SIG-M5 treated with dmso at 0.1 percent for 504 hours (cell line): Measurements from ENCODE around the gene OXT.
"Not testable (repeated sequence)": the region's sequence is repeated elsewhere in the genome, so short reads cannot be mapped to it uniquely, and the experiment has no call there.

Source experiments
- DNase-seq: peaks from one replicate; lab custom pipeline; 2025; ENCODE audit not compliant: unreplicated experiment; lab: John Stamatoyannopoulos, UW

OXT gene

GRCh38 chr20:3071610-3072529, at the start of gene OXT:
Gene OXT (plus strand): TSS chr20:3071620. CDS start chr20:3071656, 36 bp downstream.
- no peak for DNase-seq

DNA sequence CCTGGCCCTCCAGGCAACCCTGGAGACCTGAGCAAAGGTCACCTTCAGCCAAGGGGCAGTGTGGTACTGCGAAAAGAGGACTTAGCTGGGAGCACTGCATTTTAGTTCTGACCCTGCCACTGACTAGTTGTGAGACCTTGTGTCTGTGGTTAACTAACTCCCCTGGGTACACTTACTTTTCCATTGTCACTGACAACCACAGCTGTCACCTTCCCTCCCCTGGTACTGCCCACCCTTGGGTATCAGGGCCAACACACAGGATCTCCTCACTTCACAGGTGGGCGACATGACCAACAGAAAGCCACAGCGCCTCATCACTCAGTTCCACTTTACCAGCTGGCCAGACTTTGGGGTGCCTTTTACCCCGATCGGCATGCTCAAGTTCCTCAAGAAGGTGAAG, 49.6 kb upstream of the OXT start:
- no peak for DNase-seq

DNA sequence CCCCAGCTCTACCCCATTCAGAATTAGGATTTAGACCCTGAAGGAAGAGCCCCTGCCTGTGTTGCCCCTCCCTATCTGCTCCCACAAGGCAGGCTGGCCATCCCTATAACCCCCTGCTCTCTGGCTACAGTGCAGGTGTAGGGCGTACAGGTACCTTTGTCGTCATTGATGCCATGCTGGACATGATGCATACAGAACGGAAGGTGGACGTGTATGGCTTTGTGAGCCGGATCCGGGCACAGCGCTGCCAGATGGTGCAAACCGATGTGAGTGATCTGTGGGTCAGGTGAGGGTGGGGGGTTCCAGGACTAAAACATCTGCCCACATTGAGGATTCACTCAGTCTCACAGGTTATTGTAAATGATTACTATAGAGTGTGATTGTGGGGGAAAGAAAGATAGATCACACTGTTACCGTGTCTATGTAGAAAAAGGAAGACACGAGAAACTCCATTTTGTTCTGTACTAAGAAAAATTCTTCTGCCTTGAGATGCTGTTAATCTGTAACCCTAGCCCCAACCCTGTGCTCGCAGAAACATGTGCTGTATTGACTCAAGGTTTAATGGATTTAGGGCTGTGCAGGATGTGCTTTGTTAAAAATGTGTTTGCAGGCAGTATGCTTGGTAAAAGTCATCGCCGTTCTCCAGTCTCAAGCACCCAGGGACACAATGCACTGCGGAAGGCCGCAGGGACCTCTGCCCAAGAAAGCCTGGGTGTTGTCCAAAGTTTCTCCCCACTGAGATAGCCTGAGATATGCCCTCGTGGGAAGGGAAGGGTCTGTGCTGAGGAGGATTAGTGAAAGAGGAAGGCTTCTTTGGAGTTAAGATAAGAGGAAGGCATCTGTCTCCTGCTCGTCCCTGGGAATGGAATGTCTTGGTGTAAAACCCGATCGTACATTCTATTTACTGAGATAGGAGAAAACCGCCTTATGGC, 48.6 kb upstream of the OXT start:
- DNase-seq, result not testable (repeated sequence)

DNA sequence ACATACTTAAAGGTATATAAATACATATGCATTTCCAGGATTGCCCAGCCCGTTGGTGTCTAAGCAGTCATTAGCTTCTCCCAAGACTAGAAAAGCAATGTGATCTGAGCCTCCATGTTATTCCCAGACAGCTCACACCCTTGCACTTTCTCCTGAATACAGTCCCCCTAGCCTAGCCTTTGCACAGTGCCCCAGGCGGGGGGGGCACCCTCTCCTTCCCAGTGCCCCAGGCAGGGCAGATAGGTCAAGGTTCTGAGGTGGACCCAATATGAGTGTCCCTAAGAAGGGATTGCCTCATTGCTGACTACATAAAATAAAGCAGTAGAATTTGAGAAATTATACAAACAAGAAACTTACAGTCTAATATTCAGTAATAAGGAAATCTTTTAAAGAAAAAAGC, 43.4 kb upstream of the OXT start:
- DNase-seq, result no peak

GRCh38 chr20:3031524-3032147, 39.8 kb upstream of the OXT start:
- DNase-seq, result no peak

GRCh38 chr20:3032624-3033023, 38.8 kb upstream of the OXT start:
- no peak for DNase-seq

- no peak for DNase-seq
Observed at GRCh38 chr20:3037654-3038053, 33.8 kb upstream of the OXT start.

DNA sequence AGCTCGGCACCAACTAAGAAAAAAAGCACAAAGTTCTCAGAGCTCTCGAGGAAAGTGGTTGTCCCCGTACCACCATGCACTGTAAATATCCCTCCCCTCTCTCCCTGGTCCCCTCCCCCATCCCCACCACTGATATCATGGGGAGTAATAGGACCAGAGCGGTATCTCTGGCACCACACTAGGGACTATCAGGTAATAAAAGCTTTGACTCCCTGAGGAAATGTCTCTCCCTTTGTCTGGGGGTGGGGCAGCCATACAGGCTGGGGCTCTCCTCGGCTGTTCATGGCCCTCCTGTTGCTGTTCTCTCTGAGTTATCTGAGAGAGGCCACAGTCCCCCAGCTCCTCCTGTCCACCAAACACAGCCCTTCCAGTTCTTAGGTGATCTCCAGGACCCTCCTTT, 33.0 kb upstream of the OXT start:
- no peak for DNase-seq

GRCh38 chr20:3039426-3039825, 32.0 kb upstream of the OXT start:
- DNase-seq, result no peak

DNA sequence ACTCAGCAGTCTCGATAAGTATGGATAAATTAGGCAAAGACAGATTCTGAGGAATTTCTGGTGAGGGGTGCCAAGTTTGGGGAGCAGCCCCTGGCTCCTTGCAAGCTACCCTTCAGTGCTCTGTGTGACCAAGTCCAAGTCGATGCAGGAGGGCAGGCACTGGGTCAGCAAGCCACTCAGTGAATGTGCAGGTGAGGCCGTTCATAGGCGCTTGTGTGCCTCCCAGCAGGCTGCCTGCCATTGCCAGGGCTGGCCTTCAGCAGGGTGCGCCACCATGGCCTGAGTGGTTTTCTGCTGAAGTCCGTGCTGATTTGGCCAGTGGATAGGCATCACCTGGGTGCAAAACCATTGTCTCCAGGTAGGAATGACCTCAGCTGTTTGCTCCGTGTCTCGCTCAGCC, 31.3 kb upstream of the OXT start:
- no peak for DNase-seq

DNA sequence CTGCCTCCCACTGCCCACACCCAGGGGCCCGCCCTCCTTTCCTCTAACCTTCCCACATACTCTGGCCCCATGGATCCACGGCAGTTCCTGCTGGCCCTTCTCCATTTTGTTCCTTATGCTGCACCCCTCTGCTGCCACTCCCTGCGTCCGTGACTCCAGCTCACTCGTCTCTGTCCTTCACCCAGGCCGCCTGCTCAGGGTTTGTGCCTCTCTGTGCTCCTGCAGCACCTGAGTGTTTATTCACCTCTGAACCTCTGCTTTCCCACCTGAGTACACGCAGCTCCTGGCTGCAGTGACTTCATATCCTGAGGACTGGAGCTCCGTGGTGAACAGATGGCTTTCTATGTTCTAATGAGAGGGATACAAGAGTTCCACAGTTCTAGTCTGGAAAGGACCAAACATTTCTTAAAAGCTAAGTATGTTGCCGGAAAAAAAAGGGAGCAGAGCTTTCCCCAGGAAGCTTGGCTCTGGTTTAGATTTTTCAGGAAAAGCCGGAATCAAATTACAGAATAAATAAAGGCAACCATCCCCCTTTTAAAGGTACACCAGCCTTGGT, 29.5 kb upstream of the OXT start:
- no peak for DNase-seq

DNA sequence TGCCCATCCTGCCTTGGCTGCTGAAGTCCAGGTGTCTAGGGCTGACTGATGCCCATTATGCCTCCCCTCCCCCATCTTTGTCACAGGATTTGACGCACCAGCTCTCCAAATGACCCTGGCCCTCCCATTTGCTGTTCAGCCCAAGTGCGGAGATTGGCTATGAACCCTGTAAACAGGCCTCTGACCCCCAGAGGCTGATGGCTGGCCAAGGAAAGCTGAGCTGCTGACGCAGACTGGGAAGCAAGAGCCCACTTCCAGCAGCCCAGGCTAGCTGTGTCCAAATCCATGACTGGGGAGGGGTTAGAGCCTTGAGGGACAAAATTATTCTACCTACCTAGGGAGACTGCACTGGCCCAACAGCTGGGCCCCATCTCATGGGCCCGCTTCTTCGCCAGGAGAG, 28.8 kb upstream of the OXT start:
- DNase-seq, result no peak

DNA sequence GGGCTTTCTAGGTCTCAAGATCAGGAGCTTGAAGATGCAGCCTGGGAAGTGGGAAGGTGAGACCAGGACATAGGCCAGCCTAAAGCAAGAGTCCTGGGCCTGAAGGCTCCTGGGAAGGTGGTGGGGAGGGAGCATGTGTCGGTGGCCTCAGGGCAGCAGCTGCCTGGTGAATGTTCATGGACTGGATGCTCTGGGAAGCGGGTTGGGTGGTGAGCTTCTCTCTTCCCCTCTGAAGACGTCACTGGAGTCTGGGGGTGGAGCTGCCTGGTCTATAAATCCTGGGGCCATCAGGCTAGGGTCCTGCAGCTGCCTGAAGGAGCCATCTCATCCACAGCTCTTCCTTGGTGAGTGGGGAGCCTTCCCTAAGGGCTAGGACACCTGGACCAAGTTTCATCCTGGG, 28.1 kb upstream of the OXT start, which contains the start of gene GNRH2:
TSS of gene GNRH2 (plus strand) at position 301 of the 400 bp plus-strand sequence. CDS start 793 bp downstream, outside the sequence.
- DNase-seq, result no peak

GRCh38 chr20:3044336-3044965, 27.0 kb upstream of the OXT start:
- no peak for DNase-seq

DNA sequence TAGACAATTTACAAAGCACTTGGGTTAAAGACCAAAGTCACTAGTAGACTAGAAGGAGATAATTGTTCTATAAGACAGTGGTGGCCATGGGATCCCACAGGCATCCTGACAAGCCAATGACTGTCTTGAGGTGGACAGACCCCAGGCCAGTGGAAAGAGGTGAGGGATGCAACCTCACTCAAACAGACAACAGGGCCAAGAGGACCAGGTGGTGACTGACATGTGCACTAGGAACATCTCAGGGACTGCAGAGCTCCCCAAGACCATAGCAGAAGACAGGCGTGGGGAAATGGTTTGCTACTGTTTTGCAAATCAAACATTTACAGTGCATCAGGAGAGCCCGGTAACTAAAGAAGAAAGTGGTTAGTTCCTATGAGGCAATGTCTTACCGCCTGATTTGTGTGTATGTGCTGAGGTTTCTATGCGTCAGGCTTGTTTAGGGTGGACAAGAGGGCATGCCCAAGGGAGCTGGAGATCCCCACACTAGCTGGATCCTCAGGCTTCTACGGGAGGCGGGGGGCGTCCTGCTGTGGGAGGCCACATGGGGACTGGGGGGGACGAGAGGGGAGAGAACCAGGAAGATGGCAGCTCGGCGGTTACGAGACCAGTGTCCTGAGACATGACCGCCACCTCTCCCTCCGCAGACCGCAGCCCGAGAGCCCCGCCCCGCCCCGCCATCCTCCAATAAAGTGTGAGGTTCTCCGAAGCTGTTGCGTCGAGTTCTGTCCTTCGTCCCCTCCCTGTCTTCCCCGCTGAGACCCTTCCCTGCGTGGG, 26.2 kb upstream of the OXT start:
- DNase-seq, result peak; percentile 77

- peak; percentile 77 for DNase-seq
Observed at GRCh38 chr20:3045816-3046676, 25.4 kb upstream of the OXT start, which contains the start of gene MRPS26. Gene MRPS26 (plus strand): TSS chr20:3046052. CDS start chr20:3046069, 17 bp downstream.

DNA sequence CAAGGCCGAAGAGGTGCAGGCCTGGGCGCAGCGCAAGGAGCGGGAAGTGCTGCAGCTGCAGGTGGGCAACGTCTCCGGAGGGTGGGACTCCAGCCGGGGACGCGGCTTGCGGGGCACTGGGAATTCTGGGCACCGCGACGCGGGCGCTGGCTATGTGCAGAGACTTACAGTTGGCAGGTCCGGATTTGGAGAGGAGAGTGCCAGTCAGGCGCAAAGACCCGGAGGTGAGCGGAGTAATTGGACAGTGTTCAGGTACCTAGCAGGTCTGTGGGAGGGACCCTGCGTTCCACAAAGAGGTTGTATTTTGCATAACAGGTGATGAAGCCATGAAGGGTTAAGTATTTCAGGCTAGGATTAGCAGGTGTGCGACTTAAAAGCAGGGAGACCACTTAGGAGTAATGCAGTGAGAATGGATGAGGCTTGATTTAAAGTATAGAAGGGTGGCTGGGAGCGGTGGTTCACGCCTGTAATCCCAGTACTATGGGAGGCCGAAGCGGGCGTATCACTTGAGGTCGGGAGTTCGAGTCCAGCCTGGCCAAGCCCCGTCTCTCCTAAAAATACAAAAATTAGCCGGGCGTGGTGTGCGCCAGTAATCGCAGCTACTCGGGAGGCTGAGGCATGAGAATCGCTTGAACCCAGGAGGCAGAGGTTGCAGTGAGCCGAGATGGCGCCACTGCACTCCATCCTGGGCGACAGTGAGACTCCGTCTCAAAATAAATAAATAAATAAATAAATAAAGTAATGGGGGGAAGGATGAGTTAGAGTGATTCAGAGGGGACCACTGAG, 24.6 kb upstream of the OXT start:
- no peak for DNase-seq
